HepG2 (cell line): Measurements from ENCODE around the gene CEP162. TPM values are rescaled to one million over a fixed set of nuclear protein-coding genes. Genes with fewer than 3 reads are reported as not detected.

ENCODE experiments used
- AGO1 ChIP-seq: fragments of 200-400 bp; formaldehyde crosslinking; IDR thresholded peaks from 2 replicates; pipeline ENCODE4 v1.6.1; 2017; ENCODE audit warnings: mild to moderate bottlenecking, low read depth, low read length, moderate library complexity; ENCODE audit not compliant: poor library complexity, severe bottlenecking
- MAFG ChIP-seq: sonication (generic); formaldehyde crosslinking; IDR thresholded peaks from 2 replicates; pipeline ENCODE4 v1.5.1; 2020; ENCODE audit warnings: mild to moderate bottlenecking, missing genetic modification reagents
- MZF1 ChIP-seq: sonication (generic); formaldehyde crosslinking; IDR thresholded peaks from 2 replicates; pipeline ENCODE4 v1.8.1; 2023; ENCODE audit warnings: mild to moderate bottlenecking, missing genetic modification reagents, borderline replicate concordance
- NFE2 ChIP-seq: sonication (generic); formaldehyde crosslinking; IDR thresholded peaks from 2 replicates; pipeline ENCODE4 v1.4.0; 2020; ENCODE audit warnings: missing genetic modification reagents
- NR0B2 ChIP-seq: sonication (generic); formaldehyde crosslinking; IDR thresholded peaks from 2 replicates; pipeline ENCODE4 v1.4.0; 2020; ENCODE audit warnings: mild to moderate bottlenecking, missing genetic modification reagents
- PRDM10 ChIP-seq: sonication (generic); formaldehyde crosslinking; IDR thresholded peaks from 2 replicates; pipeline ENCODE4 v1.4.0; 2020; ENCODE audit warnings: low read depth, missing genetic modification reagents
- TFDP2 ChIP-seq: sonication (generic); formaldehyde crosslinking; IDR thresholded peaks from 2 replicates; pipeline ENCODE4 v1.4.0; 2020; ENCODE audit warnings: missing genetic modification reagents
- ZBTB10 ChIP-seq: sonication (generic); formaldehyde crosslinking; IDR thresholded peaks from 2 replicates; pipeline ENCODE4 v1.4.0; 2020; ENCODE audit warnings: missing genetic modification reagents, borderline replicate concordance
- ZNF207 ChIP-seq: fragments of 450-650 bp; IDR thresholded peaks from 2 replicates; pipeline ENCODE4 v1.6.1; 2016; ENCODE audit warnings: antibody characterized with exemption, borderline replicate concordance
- ZNF264 ChIP-seq: sonication (generic); formaldehyde crosslinking; IDR thresholded peaks from 2 replicates; pipeline ENCODE4 v1.4.0; 2020; ENCODE audit warnings: missing genetic modification reagents
- ZNF367 ChIP-seq: sonication (generic); formaldehyde crosslinking; IDR thresholded peaks from 2 replicates; pipeline ENCODE4 v1.4.0; 2020; ENCODE audit warnings: missing genetic modification reagents, borderline replicate concordance
- ZNF441 ChIP-seq: sonication (generic); formaldehyde crosslinking; IDR thresholded peaks from 2 replicates; pipeline ENCODE4 v1.7.0; 2021; ENCODE audit warnings: missing genetic modification reagents, borderline replicate concordance
- ZNF687 ChIP-seq: sonication (generic); formaldehyde crosslinking; IDR thresholded peaks from 2 replicates; pipeline ENCODE4 v1.5.1; 2020; ENCODE audit warnings: mild to moderate bottlenecking, missing genetic modification reagents, moderate library complexity
- ZNF775 ChIP-seq: sonication (generic); formaldehyde crosslinking; IDR thresholded peaks from 2 replicates; pipeline ENCODE4 v1.4.0; 2020; ENCODE audit warnings: missing genetic modification reagents, mild to moderate bottlenecking, moderate library complexity, borderline replicate concordance
- ZNF780A ChIP-seq: sonication (generic); formaldehyde crosslinking; IDR thresholded peaks from 2 replicates; pipeline ENCODE4 v1.8.0; 2022; ENCODE audit warnings: mild to moderate bottlenecking, missing genetic modification reagents, moderate library complexity
- polyA plus RNA-seq, 8 experiments: library from polyadenylated mRNA; depleted of rRNA in 3 of 8; stranded (reverse) in 7 of 8; unstranded in 1 of 8; fragments of >200 nt; fragmentation: Illumina TruSeq in 4 of 8; extraction: Trizol in 4 of 8; gene quantifications; 2 replicates each; pipeline versions ENCODE4 v1.2.1 to v1.2.3, GENCODE V29; 2011 to 2016; ENCODE audit warnings: low read depth in 4 of 8, missing spikeins in 1 of 8, mixed read lengths in 1 of 8; ENCODE audit not compliant: insufficient read depth in 1 of 8
- total RNA-seq, 5 experiments: library from RNA; depleted of rRNA; stranded (reverse); fragments of >200 nt; fragmentation: Illumina TruSeq; extraction: Trizol; gene quantifications; 2 replicates each; pipeline ENCODE4 v1.2.3, GENCODE V29; 2016; ENCODE audit warnings: low read depth in 1 of 5

CEP162 gene
- total and polyA plus RNA-seq, 2 of the 13 experiments (the other 11 are each of a cell fraction or from before 2014, with no cell fraction given): 0.50 to 7.9 TPM

GRCh38 chr6:84269947-84270733, 42.7 kb upstream of the CEP162 start (continued):
- no peak for TF ChIP-seq PRDM10 (CRISPR knock-in tag)
- TF ChIP-seq AGO1: no peak
- TF ChIP-seq ZNF687 (CRISPR knock-in tag): no peak
- TF ChIP-seq ZNF775 (CRISPR knock-in tag): no peak
- TF ChIP-seq TFDP2 (CRISPR knock-in tag): no peak
- no peak for TF ChIP-seq NFE2 (CRISPR knock-in tag)
- TF ChIP-seq ZNF441 (CRISPR knock-in tag): no peak
- TF ChIP-seq MZF1 (CRISPR knock-in tag): no peak
- TF ChIP-seq MAFG: no peak
- no peak for TF ChIP-seq ZNF780A (CRISPR knock-in tag)
- no peak for TF ChIP-seq NR0B2 (CRISPR knock-in tag)
- TF ChIP-seq ZNF264: no peak
- no peak for TF ChIP-seq ZNF207
- no peak for TF ChIP-seq ZBTB10 (CRISPR knock-in tag)
- no peak for TF ChIP-seq ZNF367 (CRISPR knock-in tag)
